Peyer's patch (tissue), 4 donors: ENCODE results near the gene CCNYL1. TPM values are rescaled to one million over a fixed set of nuclear protein-coding genes. Genes with fewer than 3 reads are reported as not detected.
A peak's percentile ranks its signal among the peaks of the same experiment; 100 is the strongest.

Source experiments
- DNase-seq, 3 donors: peaks; one replicate each; pipeline ENCODE4 v3.0.0-alpha.2; 2017 to 2019
- H3K27ac ChIP-seq, 4 donors: fragments of 200-600 bp; sonication (generic); one replicate each; pipeline ENCODE4 v1.5.1; 2016 to 2019
- H3K27me3 ChIP-seq, 2 donors: fragments of 200-600 bp; sonication (generic); one replicate each; pipeline ENCODE4 v1.5.1; 2019
- H3K36me3 ChIP-seq, 3 donors: fragments of 200-600 bp; sonication (generic); one replicate each; pipeline ENCODE4 v1.5.1; 2016 to 2019
- H3K4me1 ChIP-seq, 4 donors: fragments of 200-600 bp; sonication (generic); one replicate each; pipeline ENCODE4 v1.5.1; 2016 to 2019
- H3K4me3 ChIP-seq, 4 donors: fragments of 200-600 bp; sonication (generic); 1 replicate in 3 of 4; 2 replicates in 1 of 4; pipeline ENCODE4 v1.5.1; 2016 to 2019; ENCODE audit warnings: mild to moderate bottlenecking in 1 of 4
- H3K9me3 ChIP-seq, 4 donors: fragments of 200-600 bp; sonication (generic); one replicate each; pipeline ENCODE4 v1.5.1; 2016 to 2019; ENCODE audit warnings: mild to moderate bottlenecking in 1 of 4
- CTCF ChIP-seq, 6 experiments: fragments of 450-650 bp in 4 of 6; fragments of 200-600 bp in 2 of 6; sonication (generic) in 1 of 6; IDR thresholded peaks; one replicate each; pipeline ENCODE4 v1.5.1; 2017 to 2019; ENCODE audit warnings: antibody characterized with exemption in 6 of 6, mild to moderate bottlenecking in 3 of 6, moderate library complexity in 1 of 6
- POLR2A ChIP-seq, 2 donors: fragments of 450-650 bp; IDR thresholded peaks; one replicate each; pipeline ENCODE4 v1.5.1; 2017; ENCODE audit warnings: antibody characterized with exemption in 2 of 2, mild to moderate bottlenecking in 2 of 2, moderate library complexity in 2 of 2
- total RNA-seq, 4 donors: library from RNA; depleted of rRNA; stranded (reverse); fragments of >200 nt; gene quantifications; one replicate each; pipeline ENCODE4 v1.1.0, GENCODE V29; 2016

The CCNYL1 gene
- total RNA-seq, 4 donors from 2014 or later: 11.6 to 22.6 (median 18.4) TPM

- H3K4me3 ChIP-seq: no peak overlapping the region
- H3K27ac ChIP-seq: no peak overlapping the region
- no peaks in the 10 kb centered on the region for H3K9me3 ChIP-seq
- no peaks in the 10 kb centered on the region for H3K27me3 ChIP-seq
- no peak for TF ChIP-seq POLR2A (IDR thresholded peaks at IDR 0.05)
- no peak for TF ChIP-seq CTCF (IDR thresholded peaks at IDR 0.05)
- H3K36me3 ChIP-seq: no peaks in the 10 kb centered on the region
- no peaks in the 10 kb centered on the region for H3K4me1 ChIP-seq
- DNase-seq: no peak
These were observed 37.1 kb upstream of the CCNYL1 start for GRCh38 chr2:207674266-207674774.

- Histone ChIP-seq H3K4me3 (no peak overlapping the region), H3K36me3 (no peaks in the 10 kb centered on the region), H3K4me1 (no peaks in the 10 kb centered on the region), H3K9me3 (no peaks in the 10 kb centered on the region), H3K27me3 (no peaks in the 10 kb centered on the region), H3K27ac (no peak overlapping the region)
- no peak for DNase-seq
- no peak for TF ChIP-seq CTCF (IDR thresholded peaks at IDR 0.05)
- TF ChIP-seq POLR2A (IDR thresholded peaks at IDR 0.05): no peak
These were observed 36.6 kb upstream of the CCNYL1 start for GRCh38 chr2:207674826-207675225.

DNA sequence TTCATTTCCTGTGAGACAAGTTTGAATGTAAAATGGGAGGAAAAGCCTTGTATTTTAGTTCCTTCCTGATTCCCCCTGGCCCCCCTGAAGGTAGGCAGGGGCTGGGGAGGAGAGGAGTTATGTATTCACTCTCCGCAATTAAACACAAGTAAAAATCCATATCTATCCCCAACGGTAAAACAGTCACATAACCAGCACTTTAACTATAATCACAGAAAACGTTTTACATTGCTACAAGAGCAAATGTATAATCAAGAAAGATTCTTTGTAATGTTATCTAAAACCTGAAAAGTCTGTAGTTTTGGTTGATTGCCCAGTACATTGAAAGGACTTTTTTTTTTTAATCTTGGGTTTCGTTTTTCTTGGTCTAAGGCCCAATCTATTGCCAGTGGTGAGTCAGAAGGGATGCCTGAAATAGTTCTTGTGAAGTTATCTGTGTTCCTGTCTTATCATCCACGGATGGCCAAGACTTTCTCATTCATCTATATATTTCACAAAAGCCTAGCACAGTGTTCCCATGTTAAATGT, 34.5 kb upstream of the CCNYL1 start:
- H3K27ac ChIP-seq: peak overlapping the region in 1 of 4 donors; percentile 22

DNA sequence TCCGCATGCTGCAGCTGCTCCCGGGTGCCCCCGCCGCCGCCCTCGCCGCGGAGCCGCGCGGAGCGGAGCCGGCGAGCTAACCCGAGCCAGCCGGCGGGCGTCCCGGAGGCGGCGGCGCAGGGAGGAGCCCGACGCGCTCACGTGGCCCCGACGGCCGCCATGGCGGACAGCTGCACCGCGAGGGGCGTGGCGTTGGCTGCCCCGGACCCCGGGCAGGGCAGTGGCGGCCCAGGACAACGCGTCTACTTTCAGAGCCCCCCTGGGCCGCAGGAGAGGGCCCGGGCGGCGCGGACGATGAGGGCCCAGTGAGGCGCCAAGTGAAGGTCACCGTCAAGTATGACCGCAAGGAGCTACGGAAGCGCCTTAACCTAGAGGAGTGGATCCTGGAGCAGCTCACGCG, 30.0 kb upstream of the CCNYL1 start:
- TF ChIP-seq CTCF (IDR thresholded peaks at IDR 0.05) (no peak), POLR2A (IDR thresholded peaks at IDR 0.05) (no peak)
- H3K4me1 ChIP-seq: peaks cover 0 to 13% (median 0%) of the 10 kb centered on the region in 4 donors
- H3K27me3 ChIP-seq: no peaks in the 10 kb centered on the region
- no peak overlapping the region for H3K27ac ChIP-seq
- peak overlapping the region in 3 of 4 donors; percentile 6 to 27 (median 8) for H3K4me3 ChIP-seq
- H3K9me3 ChIP-seq: no peaks in the 10 kb centered on the region
- no peak for DNase-seq
- H3K36me3 ChIP-seq: no peaks in the 10 kb centered on the region

More for the DNA sequence above, 34.5 kb upstream of the CCNYL1 start:
- TF ChIP-seq POLR2A (IDR thresholded peaks at IDR 0.05) (no peak), CTCF (IDR thresholded peaks at IDR 0.05) (no peak)
- DNase-seq: no peak
- Histone ChIP-seq H3K9me3 (no peaks in the 10 kb centered on the region), H3K36me3 (no peaks in the 10 kb centered on the region), H3K4me1 (no peaks in the 10 kb centered on the region), H3K4me3 (no peak overlapping the region), H3K27me3 (no peaks in the 10 kb centered on the region)

DNA sequence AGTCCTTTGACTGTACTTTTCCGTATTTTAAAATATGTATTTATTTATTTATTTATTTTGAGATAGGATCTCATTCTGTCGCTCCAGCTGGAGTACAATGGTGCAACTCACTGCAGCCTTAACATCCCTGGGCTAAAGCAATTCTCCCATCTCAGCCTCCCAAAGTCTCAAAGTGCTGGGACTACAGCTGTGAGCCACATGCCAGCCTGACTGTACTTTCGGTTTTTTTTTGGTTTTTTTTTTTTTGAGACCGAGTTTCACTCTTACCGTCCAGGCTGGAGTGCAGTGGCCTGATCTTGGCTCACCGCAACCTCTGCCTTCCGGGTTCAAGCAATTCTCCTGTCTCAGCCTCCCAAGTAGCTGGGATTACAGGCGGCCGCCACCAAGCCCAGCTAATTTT, 28.9 kb upstream of the CCNYL1 start:
- peaks cover 0 to 13% (median 0%) of the 10 kb centered on the region in 4 donors for H3K4me1 ChIP-seq
- DNase-seq: no peak
- no peak overlapping the region for H3K4me3 ChIP-seq
- H3K27ac ChIP-seq: no peak overlapping the region
- H3K36me3 ChIP-seq: no peaks in the 10 kb centered on the region
- no peaks in the 10 kb centered on the region for H3K27me3 ChIP-seq
- H3K9me3 ChIP-seq: no peaks in the 10 kb centered on the region
- TF ChIP-seq POLR2A (IDR thresholded peaks at IDR 0.05) (no peak), CTCF (IDR thresholded peaks at IDR 0.05) (no peak)
